Measurements from ENCODE around the gene ZFP92. TPM values are rescaled to one million over a fixed set of nuclear protein-coding genes. Genes with fewer than 3 reads are reported as not detected.

Gene ZFP92
- total and polyA plus RNA-seq, 2 donors (not counting 1 experiment from before 2014, with no cell fraction given): 0.06 to 0.17 TPM

DNA sequence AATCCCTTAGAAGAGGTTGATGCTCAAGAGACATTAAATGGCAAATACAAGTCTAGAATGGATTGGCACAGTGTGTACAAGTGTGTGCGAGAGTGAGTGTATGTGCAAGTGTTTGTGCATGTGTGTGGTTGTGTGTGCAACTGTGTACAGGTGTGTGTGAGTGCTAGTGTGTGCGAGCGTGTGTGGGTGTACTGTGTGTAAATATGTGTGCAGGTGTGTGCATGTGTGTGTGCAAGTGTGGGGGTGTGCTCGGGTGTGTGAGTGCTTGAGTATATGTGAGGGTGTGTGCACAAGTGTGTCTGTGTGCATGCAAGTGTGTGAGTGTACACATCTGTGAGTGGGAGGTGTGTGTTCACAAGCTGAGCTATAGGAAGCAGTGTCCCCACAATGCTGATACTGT is 28.7 kb downstream of the ZFP92 start:
- Histone ChIP-seq H3K36me3 (ENCODE audit: control insufficient read depth, insufficient read depth, low read length) (no peaks in the 10 kb centered on the region), H3K9ac (ENCODE audit: insufficient read depth, low read length) (no peak overlapping the region)

DNA sequence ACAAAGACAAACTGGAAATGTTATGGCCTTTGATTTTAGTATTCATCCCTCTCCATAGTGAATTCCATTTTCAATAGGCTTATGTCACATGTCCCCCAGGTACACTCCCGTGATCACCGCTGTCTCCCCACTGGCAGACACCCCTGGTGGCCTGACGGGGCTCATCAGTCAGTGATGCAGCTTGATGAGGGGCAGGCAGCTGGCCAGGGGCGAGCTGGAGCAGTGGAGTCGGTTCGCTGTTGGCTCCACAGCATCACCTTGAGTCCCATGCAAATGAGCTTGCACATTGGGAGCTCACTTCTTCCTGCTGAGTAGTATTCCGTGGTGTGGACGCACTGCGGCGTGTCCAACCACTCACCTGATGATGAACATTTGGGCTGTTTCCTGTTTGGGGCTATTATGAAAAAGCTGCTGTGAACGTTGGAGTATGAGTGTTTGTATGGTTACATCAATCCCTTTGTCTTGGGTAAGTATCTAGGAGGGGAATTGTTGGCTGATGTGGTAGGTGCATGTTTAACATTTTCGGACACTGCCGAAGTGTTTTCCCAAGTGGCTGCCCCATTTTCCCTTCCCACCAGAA is 29.4 kb downstream of the ZFP92 start:
- H3K4me3 ChIP-seq (replicated peaks in 1 of 4; ENCODE audit: control extremely low read depth in 1 of 4, insufficient read depth in 1 of 4, low read depth in 3 of 4, low read length in 4 of 4): no peak overlapping the region
- no peaks in the 10 kb centered on the region for H3K79me2 ChIP-seq (ENCODE audit: control insufficient read depth, insufficient read depth, low read length)
- TF ChIP-seq, protein P1, sequence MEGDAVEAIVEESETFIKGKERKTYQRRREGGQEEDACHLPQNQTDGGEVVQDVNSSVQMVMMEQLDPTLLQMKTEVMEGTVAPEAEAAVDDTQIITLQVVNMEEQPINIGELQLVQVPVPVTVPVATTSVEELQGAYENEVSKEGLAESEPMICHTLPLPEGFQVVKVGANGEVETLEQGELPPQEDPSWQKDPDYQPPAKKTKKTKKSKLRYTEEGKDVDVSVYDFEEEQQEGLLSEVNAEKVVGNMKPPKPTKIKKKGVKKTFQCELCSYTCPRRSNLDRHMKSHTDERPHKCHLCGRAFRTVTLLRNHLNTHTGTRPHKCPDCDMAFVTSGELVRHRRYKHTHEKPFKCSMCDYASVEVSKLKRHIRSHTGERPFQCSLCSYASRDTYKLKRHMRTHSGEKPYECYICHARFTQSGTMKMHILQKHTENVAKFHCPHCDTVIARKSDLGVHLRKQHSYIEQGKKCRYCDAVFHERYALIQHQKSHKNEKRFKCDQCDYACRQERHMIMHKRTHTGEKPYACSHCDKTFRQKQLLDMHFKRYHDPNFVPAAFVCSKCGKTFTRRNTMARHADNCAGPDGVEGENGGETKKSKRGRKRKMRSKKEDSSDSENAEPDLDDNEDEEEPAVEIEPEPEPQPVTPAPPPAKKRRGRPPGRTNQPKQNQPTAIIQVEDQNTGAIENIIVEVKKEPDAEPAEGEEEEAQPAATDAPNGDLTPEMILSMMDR (conservative IDR thresholded peaks at IDR 0.05 in 1 of 2, IDR thresholded peaks at IDR 0.05 in 1 of 2; ENCODE audit: low read depth in 1 of 2, low read length in 2 of 2): no peak
- no peak for TF ChIP-seq EZH2 (IDR thresholded peaks at IDR 0.05; ENCODE audit: low read length, missing control alignments)
- H3K27me3 ChIP-seq (ENCODE audit: control insufficient read depth, insufficient read depth, low read length): no peaks in the 10 kb centered on the region
- H3K36me3 ChIP-seq (ENCODE audit: control insufficient read depth, insufficient read depth, low read length): no peaks in the 10 kb centered on the region
- H4K20me1 ChIP-seq (ENCODE audit: control insufficient read depth, extremely low read depth, insufficient read depth, low read length): no peaks in the 10 kb centered on the region
- no peak overlapping the region for H3K4me2 ChIP-seq (ENCODE audit: extremely low read depth, insufficient read depth, low read length)
- H3K9ac ChIP-seq (ENCODE audit: insufficient read depth, low read length): no peak overlapping the region
- H3K4me1 ChIP-seq (ENCODE audit: control insufficient read depth, extremely low read depth, insufficient read depth, low read length): no peaks in the 10 kb centered on the region
- DNase-seq (ENCODE audit: low read depth in 2 of 2): no peak
- no peaks in the 10 kb centered on the region for H3K9me3 ChIP-seq (ENCODE audit: control insufficient read depth, insufficient read depth, low read depth, low read length)
- no peak overlapping the region for H3K27ac ChIP-seq (ENCODE audit: insufficient read depth, low read length)
- no peak overlapping the region for H2AFZ ChIP-seq (ENCODE audit: low read length)

More for the DNA sequence above, 28.7 kb downstream of the ZFP92 start:
- Histone ChIP-seq H3K27me3 (ENCODE audit: control insufficient read depth, insufficient read depth, low read length) (no peaks in the 10 kb centered on the region), H3K79me2 (ENCODE audit: control insufficient read depth, insufficient read depth, low read length) (no peaks in the 10 kb centered on the region), H3K9me3 (ENCODE audit: control insufficient read depth, insufficient read depth, low read depth, low read length) (no peaks in the 10 kb centered on the region), H2AFZ (ENCODE audit: low read length) (no peak overlapping the region), H3K4me3 (replicated peaks in 1 of 4; ENCODE audit: control extremely low read depth in 1 of 4, insufficient read depth in 1 of 4, low read depth in 3 of 4, low read length in 4 of 4) (no peak overlapping the region), H3K4me2 (ENCODE audit: extremely low read depth, insufficient read depth, low read length) (no peak overlapping the region), H4K20me1 (ENCODE audit: control insufficient read depth, extremely low read depth, insufficient read depth, low read length) (no peaks in the 10 kb centered on the region), H3K4me1 (ENCODE audit: control insufficient read depth, extremely low read depth, insufficient read depth, low read length) (no peaks in the 10 kb centered on the region), H3K27ac (ENCODE audit: insufficient read depth, low read length) (no peak overlapping the region)
- TF ChIP-seq, protein P1 (conservative IDR thresholded peaks at IDR 0.05 in 1 of 2, IDR thresholded peaks at IDR 0.05 in 1 of 2; ENCODE audit: low read depth in 1 of 2, low read length in 2 of 2): no peak
- no peak for TF ChIP-seq EZH2 (IDR thresholded peaks at IDR 0.05; ENCODE audit: low read length, missing control alignments)
- no peak for DNase-seq (ENCODE audit: low read depth in 2 of 2)

DNA sequence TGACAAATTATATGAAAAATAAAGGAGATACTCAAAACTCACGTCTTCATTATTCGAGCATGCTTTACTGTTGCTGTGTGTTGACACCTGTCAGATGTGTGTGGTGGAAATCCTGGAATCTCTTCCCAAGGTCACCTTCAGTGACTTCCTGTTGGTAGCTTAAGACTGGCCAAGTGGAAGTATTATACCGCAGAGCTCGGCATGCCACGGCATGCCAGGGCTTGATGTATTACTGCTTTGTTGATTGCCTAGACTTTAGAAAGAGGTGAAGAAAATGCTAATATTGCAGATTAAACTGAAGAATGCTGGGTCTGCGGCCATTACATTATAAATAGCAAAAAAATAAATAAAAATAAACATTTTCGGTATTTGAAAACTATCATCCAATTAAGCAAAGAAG is 30.0 kb downstream of the ZFP92 start:
- Histone ChIP-seq H2AFZ (ENCODE audit: low read length) (no peak overlapping the region), H3K27me3 (ENCODE audit: control insufficient read depth, insufficient read depth, low read length) (no peaks in the 10 kb centered on the region), H4K20me1 (ENCODE audit: control insufficient read depth, extremely low read depth, insufficient read depth, low read length) (no peaks in the 10 kb centered on the region), H3K4me1 (ENCODE audit: control insufficient read depth, extremely low read depth, insufficient read depth, low read length) (no peaks in the 10 kb centered on the region), H3K79me2 (ENCODE audit: control insufficient read depth, insufficient read depth, low read length) (no peaks in the 10 kb centered on the region), H3K4me3 (replicated peaks in 1 of 4; ENCODE audit: control extremely low read depth in 1 of 4, insufficient read depth in 1 of 4, low read depth in 3 of 4, low read length in 4 of 4) (no peak overlapping the region), H3K36me3 (ENCODE audit: control insufficient read depth, insufficient read depth, low read length) (no peaks in the 10 kb centered on the region), H3K9ac (ENCODE audit: insufficient read depth, low read length) (no peak overlapping the region), H3K9me3 (ENCODE audit: control insufficient read depth, insufficient read depth, low read depth, low read length) (no peaks in the 10 kb centered on the region), H3K27ac (ENCODE audit: insufficient read depth, low read length) (no peak overlapping the region), H3K4me2 (ENCODE audit: extremely low read depth, insufficient read depth, low read length) (no peak overlapping the region)
- DNase-seq (ENCODE audit: low read depth in 2 of 2): no peak
- TF ChIP-seq, protein P1 (conservative IDR thresholded peaks at IDR 0.05 in 1 of 2, IDR thresholded peaks at IDR 0.05 in 1 of 2; ENCODE audit: low read depth in 1 of 2, low read length in 2 of 2): no peak
- no peak for TF ChIP-seq EZH2 (IDR thresholded peaks at IDR 0.05; ENCODE audit: low read length, missing control alignments)
